Progenitor cell of endocrine pancreas (in vitro differentiated cells): Measurements from ENCODE around the gene ITPR3. TPM values are rescaled to one million over a fixed set of nuclear protein-coding genes. Genes with fewer than 3 reads are reported as not detected.
A peak's percentile ranks its signal among the peaks of the same experiment; 100 is the strongest.

Experiments
- DNase-seq: peaks from one replicate; pipeline ENCODE4 v3.0.0; 2021; ENCODE audit warnings: low spot score; ENCODE audit not compliant: unreplicated experiment
- H3K27ac Mint-ChIP-seq: 2 replicates; pipeline ENCODE4 v1.8.0; 2021; ENCODE audit warnings: mild to moderate bottlenecking, moderate library complexity, mixed read lengths
- H3K27me3 Mint-ChIP-seq: 2 replicates; pipeline ENCODE4 v1.8.0; 2021; ENCODE audit warnings: mixed read lengths
- H3K36me3 Mint-ChIP-seq: 2 replicates; pipeline ENCODE4 v1.8.0; 2022; ENCODE audit warnings: mixed read lengths; ENCODE audit not compliant: insufficient read depth
- H3K4me1 Mint-ChIP-seq: 2 replicates; pipeline ENCODE4 v1.8.0; 2021; ENCODE audit warnings: low read depth, mixed read lengths
- H3K4me3 Mint-ChIP-seq: 2 replicates; pipeline ENCODE4 v1.8.0; 2021; ENCODE audit warnings: low read depth, mild to moderate bottlenecking, moderate library complexity, mixed read lengths
- H3K9me3 Mint-ChIP-seq: 2 replicates; pipeline ENCODE4 v1.8.0; 2021; ENCODE audit warnings: low read depth, mixed read lengths
- CTCF ChIP-seq: fragments of 200-600 bp; sonication (generic); IDR thresholded peaks from one replicate; pipeline ENCODE4 v1.5.0; 2021; ENCODE audit warnings: antibody characterized with exemption, mild to moderate bottlenecking; ENCODE audit not compliant: unreplicated experiment
- total RNA-seq: library from RNA; stranded (reverse); gene quantifications from 2 replicates; pipeline ENCODE4 v1.2.1, GENCODE V29; 2021

ITPR3 gene
- total RNA-seq, 1 donor from 2014 or later, result 28.3 TPM

- H3K36me3 Mint-ChIP-seq, result peaks cover 2% of the 10 kb centered on the region
- H3K4me3 Mint-ChIP-seq, result no peak overlapping the region
Observed at GRCh38 chr6:33702345-33702977, 81.3 kb downstream of the ITPR3 start.

DNA sequence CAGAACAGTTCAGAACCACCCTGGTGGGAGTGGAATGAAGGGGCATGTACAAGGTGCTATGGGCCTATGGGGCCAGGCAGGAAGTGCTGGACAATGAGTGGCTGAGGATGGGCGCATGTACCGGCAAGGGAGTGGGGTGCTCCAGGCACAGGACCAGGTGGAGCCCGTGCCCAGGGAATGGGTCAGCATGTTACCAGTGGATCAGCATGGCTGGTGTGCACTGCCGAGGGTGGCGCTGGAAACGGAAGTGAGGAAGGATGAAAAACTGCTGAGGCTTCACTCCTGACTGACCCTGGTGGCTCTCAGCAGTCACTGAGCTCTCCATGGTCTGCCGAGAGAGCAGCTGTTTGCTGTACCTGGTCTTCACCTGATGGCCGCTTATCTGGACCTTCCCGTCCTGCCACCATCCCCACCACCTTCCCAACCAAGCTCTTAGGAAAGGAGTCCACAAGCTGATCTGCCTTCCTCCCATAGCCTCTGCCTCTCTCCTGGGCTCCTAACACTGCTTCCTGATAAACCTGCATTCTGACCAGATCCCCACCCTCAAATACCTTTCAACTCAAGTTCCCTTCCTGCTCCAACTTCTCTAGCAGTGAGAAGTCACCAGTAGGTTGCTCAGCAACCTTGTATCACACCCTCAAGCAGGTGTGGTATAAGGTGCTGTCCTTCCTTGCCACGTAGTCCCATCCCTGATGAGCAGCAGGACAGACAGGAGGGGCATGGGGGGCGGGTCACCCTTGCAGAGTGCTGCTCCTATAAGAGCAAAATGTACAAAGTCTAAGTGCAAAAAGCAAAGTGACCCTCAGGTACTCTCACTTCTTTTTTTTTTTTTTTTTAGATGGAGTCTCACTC lies 83.3 kb downstream of the ITPR3 start:
- peak overlapping the region; percentile 6 for H3K27ac Mint-ChIP-seq
- H3K9me3 Mint-ChIP-seq, result no peaks in the 10 kb centered on the region
- H3K27me3 Mint-ChIP-seq, result no peaks in the 10 kb centered on the region
- H3K4me3 Mint-ChIP-seq, result no peak overlapping the region
- no peak for DNase-seq
- no peak for TF ChIP-seq CTCF
- H3K36me3 Mint-ChIP-seq, result peaks cover 6% of the 10 kb centered on the region
- H3K4me1 Mint-ChIP-seq, result peaks cover 15% of the 10 kb centered on the region

More at GRCh38 chr6:33702345-33702977, 81.3 kb downstream of the ITPR3 start:
- no peaks in the 10 kb centered on the region for H3K27me3 Mint-ChIP-seq
- peaks cover 11% of the 10 kb centered on the region for H3K4me1 Mint-ChIP-seq
- H3K9me3 Mint-ChIP-seq, result no peaks in the 10 kb centered on the region
- no peak overlapping the region for H3K27ac Mint-ChIP-seq
- peak; percentile 56 for TF ChIP-seq CTCF
- DNase-seq, result no peak

- peaks cover 8% of the 10 kb centered on the region for H3K36me3 Mint-ChIP-seq
- H3K9me3 Mint-ChIP-seq, result no peaks in the 10 kb centered on the region
- no peak for DNase-seq
- H3K27me3 Mint-ChIP-seq, result no peaks in the 10 kb centered on the region
- no peak overlapping the region for H3K4me3 Mint-ChIP-seq
- peak overlapping the region; percentile 59 for H3K27ac Mint-ChIP-seq
- peaks cover 21% of the 10 kb centered on the region for H3K4me1 Mint-ChIP-seq
- no peak for TF ChIP-seq CTCF
Observed at GRCh38 chr6:33705268-33705885, 84.3 kb downstream of the ITPR3 start.

- peaks cover 10% of the 10 kb centered on the region for H3K36me3 Mint-ChIP-seq
- no peak overlapping the region for H3K4me3 Mint-ChIP-seq
- TF ChIP-seq CTCF, result no peak
- no peaks in the 10 kb centered on the region for H3K9me3 Mint-ChIP-seq
- peaks cover 27% of the 10 kb centered on the region for H3K4me1 Mint-ChIP-seq
- DNase-seq, result no peak
- peak overlapping the region; percentile 55 for H3K27ac Mint-ChIP-seq
- H3K27me3 Mint-ChIP-seq, result no peaks in the 10 kb centered on the region
Observed at GRCh38 chr6:33705955-33706725, 85.0 kb downstream of the ITPR3 start.

GRCh38 chr6:33707771-33708170 lies 86.6 kb downstream of the ITPR3 start:
- H3K36me3 Mint-ChIP-seq, result peaks cover 10% of the 10 kb centered on the region
- TF ChIP-seq CTCF, result no peak
- no peak for DNase-seq
- no peaks in the 10 kb centered on the region for H3K27me3 Mint-ChIP-seq
- H3K9me3 Mint-ChIP-seq, result no peaks in the 10 kb centered on the region
- H3K4me3 Mint-ChIP-seq, result no peak overlapping the region
- H3K4me1 Mint-ChIP-seq, result peaks cover 31% of the 10 kb centered on the region
- peak overlapping the region; percentile 45 for H3K27ac Mint-ChIP-seq
